NOMO-1 (cell line): ENCODE measurements around the gene ZNF576.
"Not testable (repeated sequence)": the region's sequence is repeated elsewhere in the genome, so short reads cannot be mapped to it uniquely, and the experiment has no call there.

Experiments
- DNase-seq, 2 experiments: peaks; one replicate each; lab custom pipeline; 2025; ENCODE audit not compliant: unreplicated experiment in 2 of 2; lab: John Stamatoyannopoulos, UW

The ZNF576 gene

GRCh38 chr19:43595999-43596841 lies at the start of gene ZNF576, which contains the start of gene IRGQ:
Gene ZNF576, plus strand, starts transcription at chr19:43596595. Its CDS starts 514 bp downstream, at chr19:43597109.
Gene IRGQ, minus strand, starts transcription at chr19:43596134. Its CDS starts 796 bp downstream, at chr19:43595338.
- DNase-seq = peak; percentile 98 to 99

GRCh38 chr19:43547926-43548325 lies 48.5 kb upstream of the ZNF576 start:
- DNase-seq = not testable (repeated sequence)

GRCh38 chr19:43548706-43549105 lies 47.7 kb upstream of the ZNF576 start:
- no peak for DNase-seq

DNA sequence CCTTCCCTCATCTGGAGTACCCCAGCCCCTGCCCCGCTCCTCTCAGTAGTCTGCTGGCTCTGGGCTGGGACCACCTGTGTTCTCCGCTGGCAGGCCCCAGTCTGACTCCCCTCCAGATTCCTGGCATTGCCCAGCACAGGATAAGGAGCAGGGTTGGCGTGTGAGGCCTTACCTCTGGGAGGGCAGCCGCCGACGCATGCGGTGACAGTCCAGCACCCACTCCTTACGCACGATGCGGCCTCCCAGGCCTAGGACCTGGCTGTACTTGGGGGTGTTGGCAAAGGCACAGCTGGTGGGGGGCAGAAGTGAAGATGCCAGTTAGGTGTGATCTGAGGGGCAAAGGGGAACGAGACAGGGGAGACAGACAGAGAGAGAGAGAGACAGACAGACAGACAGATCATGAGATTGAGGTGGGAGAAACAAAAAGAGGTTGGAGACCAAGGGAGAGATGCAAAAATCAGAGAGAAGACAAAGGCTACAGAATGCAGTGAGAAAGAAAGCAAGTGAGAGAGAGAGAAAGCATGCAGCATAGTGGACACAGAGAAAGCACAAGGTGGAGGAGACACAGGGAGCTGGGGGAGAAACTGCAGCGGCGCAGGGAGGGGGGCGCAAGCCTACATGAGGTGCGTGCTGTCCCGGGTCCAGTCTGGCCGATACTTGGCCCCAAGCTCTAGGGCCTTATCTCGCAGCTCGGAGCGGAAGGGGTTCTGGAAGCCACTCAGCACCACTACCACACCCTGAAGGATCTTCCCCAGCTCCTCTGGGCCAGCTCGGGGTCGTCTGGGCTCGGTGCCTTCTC lies 44.8 kb upstream of the ZNF576 start:
- DNase-seq = no peak

DNA sequence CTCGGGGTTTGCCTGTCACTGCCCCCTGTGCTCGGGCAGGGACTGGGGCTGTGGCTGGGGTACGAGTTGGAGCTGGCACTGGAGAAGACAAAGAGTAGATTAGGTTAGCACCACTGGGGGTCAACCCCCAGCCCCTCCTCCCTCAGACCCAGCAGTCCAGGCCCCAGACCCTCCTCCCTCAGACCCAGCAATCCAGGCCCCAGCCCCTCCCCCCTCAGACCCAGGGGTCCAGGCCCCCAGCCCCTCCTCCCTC lies 44.3 kb upstream of the ZNF576 start:
- DNase-seq = no peak

- no peak for DNase-seq
These were observed 43.8 kb upstream of the ZNF576 start for GRCh38 chr19:43552616-43553015.

GRCh38 chr19:43553656-43554055 lies 42.7 kb upstream of the ZNF576 start:
- no peak for DNase-seq

GRCh38 chr19:43554317-43554895 lies 42.0 kb upstream of the ZNF576 start:
- DNase-seq = no peak

DNA sequence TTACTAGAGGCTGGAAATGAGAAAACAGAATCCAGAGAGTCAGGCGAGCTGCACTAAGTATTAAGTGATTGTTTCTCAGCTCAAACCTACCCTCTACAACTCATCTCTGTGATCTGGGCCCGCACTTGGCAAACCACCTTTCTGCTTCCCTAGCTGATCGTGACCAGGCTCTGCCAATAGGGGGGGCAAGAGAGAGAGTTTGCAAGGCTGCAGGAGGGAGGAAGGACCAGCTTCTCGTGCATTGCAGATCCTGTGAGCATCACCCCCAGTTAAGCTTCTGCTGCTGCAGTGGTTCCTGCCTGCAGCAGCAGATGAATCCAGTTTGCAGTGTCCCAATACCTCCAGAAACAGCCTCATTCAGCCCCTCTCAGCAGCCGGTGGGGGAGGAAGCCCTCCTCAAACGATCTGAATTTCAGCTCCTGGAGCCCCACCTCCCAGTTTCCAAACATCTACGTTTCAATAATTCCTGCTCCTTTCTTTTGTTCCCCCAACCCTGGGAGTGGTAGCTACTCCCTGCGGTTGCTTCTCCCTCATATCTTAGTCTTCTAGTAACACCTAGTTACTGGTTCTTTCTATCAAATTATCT lies 41.1 kb upstream of the ZNF576 start:
- peak; percentile 49 to 72 for DNase-seq

GRCh38 chr19:43560687-43561086 lies 35.7 kb upstream of the ZNF576 start:
- no peak for DNase-seq

DNA sequence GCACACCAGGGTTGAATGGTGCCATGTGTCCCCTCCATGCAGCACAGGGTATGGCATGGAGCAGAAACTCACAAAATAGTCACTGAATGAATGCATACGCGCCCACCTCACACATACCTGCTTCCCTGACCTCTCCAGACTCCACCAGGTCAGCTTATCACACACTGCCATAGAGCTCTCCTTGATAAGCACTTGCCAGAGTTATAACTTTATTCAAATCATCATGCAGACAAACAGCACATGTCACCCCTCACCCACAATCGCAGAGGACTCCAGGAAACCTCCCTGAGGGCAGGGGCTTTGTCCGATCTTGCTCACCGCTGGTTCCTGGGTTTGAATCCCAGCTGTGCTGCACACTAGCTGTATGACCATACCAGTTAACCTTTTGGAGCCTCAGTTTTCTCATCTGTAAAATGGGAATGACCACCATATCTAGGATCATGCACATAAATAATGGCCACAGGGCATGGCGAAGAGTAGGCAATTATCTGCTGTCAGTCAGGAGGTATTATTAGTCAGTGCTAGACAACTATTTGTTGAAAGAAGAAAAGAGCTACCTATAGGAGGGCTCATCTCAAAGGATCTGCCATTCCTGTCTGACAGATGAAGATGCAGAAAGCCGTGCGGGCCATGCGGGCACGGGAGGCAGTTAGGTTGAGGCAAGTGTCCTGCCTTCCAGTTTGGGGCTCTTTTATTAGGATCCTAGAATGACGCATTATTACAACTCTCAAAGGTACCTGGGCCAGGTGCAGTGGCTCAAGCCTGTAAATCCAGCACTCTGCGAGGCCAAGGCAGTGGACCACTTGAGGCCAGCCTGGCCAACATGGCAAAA lies 35.0 kb upstream of the ZNF576 start:
- no peak for DNase-seq

DNA sequence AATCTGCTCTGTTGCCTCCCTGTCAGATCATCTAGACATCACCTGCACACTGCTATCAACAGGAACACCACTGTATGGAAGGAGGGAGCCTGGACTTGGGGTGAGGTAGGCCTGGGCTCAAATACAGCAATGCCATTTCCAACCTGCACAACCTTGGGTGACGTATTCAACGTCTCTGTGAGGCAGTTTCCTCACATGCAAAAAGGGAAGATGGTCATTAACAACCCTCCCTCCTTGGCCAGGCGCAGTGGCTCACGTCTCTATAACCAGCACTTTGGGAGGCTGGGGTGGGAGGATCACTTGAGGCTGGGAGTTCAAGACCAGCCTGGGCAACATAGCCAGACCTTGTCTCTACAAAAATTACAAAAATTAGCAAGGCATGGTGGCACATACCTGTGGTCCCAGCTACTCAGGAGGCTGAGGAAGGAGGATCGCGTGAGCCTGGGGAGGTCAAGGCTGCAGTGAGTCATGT lies 34.1 kb upstream of the ZNF576 start:
- DNase-seq = no peak

DNA sequence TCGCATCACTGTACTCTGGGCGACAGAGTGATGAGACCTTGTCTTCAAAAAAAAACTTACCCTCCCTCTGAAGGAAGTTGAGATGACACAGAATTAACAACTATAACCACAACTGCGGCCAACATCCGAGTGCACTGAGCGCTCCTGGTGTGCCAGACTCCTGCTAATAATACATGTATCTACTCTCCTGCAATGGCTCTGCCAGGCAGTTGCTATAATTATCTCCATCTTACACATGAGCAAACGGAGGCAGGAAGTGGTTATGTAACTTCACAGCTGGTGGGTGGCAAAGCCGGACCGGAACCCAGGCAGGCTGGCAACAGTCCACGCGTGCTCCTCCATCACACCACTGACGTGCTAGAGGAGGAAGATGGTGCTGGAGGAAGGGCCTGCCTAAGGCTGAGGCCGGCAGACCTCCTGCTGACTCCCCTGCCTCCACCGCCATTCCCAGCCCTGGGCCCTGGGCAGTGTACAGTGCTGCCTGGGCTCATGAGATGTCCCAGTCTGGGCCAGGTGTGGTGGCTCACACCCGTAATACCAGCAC lies 33.6 kb upstream of the ZNF576 start:
- peak; percentile 96 to 100 for DNase-seq

DNA sequence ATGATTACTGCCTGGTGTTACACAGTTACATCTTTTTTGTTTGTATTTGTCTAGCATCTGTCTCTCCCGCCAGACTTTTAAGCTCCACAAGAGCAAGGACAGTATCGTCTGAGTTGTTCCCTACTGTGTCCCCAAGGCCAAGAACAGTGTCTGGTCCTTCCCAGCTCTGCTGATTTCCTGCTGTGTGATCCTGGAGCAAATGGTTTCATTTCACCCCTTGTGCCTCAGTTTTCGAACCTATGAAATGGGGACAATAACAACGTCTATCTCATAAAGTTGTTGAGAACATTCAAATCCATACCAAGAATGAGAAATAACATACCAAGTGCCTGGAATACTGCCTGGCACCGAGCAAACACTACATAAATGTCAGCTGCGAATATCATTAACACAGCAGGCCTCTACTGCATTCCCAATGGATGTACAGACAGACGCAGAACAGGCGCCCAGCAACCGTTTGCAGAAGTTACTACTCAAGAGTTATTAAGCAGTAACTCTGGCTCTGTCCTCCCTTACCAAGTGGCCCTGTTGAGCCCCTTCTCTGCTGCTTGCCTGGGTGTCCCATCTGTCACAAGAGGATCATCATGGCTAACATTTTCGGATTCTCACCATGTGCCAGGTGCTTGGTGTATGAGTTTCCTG lies 32.5 kb upstream of the ZNF576 start:
- DNase-seq = peak in 1 of 2 experiments; percentile 10

GRCh38 chr19:43564800-43565199 lies 31.6 kb upstream of the ZNF576 start:
- no peak for DNase-seq

GRCh38 chr19:43569657-43570056 lies 26.7 kb upstream of the ZNF576 start:
- no peak for DNase-seq

DNA sequence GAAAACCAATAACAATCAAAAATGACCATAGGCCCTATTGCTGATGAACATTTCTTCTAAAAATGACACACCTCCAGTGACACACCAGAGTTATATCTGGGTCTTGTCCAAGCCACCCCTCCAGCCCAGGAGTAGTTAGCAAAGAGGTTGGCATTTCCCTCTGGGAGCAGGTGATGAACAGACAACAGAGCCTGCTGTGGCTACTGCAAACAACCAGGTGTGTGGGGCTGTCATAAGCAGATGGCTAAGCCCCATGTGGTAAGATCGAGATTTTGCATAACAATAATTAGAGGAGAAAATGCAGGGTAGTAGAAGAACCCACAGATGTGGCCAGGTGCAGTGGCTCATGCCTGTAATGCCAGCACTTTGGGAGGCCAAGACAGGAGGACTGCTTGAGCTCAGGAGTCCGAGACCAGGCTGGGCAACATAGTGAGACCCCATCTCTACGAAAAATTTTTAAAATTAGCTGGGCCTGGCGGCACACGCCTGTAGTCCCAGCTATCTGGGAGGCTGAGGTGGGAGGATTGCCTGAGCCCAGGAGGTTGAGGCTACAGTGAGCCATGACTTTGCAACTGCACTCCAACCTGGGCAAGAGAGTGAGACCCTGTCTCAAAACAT lies 26.1 kb upstream of the ZNF576 start:
- DNase-seq = no peak

GRCh38 chr19:43572171-43572588 lies 24.2 kb upstream of the ZNF576 start:
- no peak for DNase-seq
